Sigmoid colon (tissue), 4 donors: ENCODE results near the gene FAM168B.

Experiments
- CTCF ChIP-seq, 4 experiments: fragments of 450-650 bp in 3 of 4; fragments of 200-600 bp in 1 of 4; IDR thresholded peaks; one replicate each; pipeline ENCODE4 v1.5.1; 2016 to 2019; ENCODE audit warnings: antibody characterized with exemption in 4 of 4, mild to moderate bottlenecking in 3 of 4, moderate library complexity in 2 of 4
- EP300 ChIP-seq, 4 donors: sonication (generic); formaldehyde crosslinking; IDR thresholded peaks; one replicate each; pipeline ENCODE4 v1.6.1; 2017; ENCODE audit warnings: antibody characterized with exemption in 4 of 4
- POLR2AphosphoS5 ChIP-seq, 4 donors: sonication (generic); formaldehyde crosslinking; IDR thresholded peaks; one replicate each; pipeline ENCODE4 v1.6.1; 2017; ENCODE audit warnings: antibody characterized with exemption in 4 of 4

DNA sequence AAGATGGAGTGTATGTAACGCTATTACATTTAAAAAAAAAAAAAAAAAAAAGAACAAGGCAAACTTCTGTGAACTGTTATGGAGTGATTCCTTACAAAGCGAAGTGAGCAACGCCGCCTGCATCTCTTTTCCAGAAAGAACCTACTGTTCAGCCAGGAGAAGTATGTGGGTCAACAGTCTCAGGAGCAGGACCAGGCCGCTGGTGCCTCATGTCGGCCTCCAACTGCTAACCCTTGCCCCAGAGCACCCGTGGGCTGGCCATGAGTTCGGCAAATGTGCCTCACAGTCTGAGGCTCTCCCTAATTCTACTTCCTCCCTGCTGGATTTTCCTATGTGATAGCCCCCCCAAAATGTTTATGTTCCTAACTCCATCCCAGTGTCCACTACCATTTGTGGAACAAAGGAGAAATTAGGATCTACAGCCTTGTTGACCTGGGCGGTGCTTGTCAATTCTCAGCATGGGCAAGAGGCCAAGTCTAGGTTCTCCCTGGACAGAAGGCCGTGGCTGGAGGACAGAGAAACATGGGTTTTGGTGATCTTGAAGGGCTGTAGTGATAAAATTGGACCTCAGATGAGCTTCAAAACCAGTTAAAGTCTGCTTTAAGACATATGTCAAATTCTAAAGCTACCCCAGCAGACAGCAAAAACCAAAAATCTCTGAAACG, 15.9 kb downstream of the FAM168B start:
- TF ChIP-seq POLR2AphosphoS5 (IDR thresholded peaks at IDR 0.05) (no peak), CTCF (IDR thresholded peaks at IDR 0.05) (no peak), EP300 (IDR thresholded peaks at IDR 0.05) (no peak)
